Choroid plexus epithelial cell (primary cell): ENCODE measurements around the gene ADCY9.

ENCODE experiments used
- DNase-seq: peaks from one replicate; pipeline ENCODE4 v3.0.0-alpha.2; 2010; ENCODE audit warnings: low read depth
- H3K4me3 ChIP-seq: 2 replicates; pipeline ENCODE4 v1.5.1; 2011; ENCODE audit warnings: low read depth, mild to moderate bottlenecking, control low read depth, low read length, moderate library complexity
- CTCF ChIP-seq: conservative IDR thresholded peaks from 2 replicates; pipeline ENCODE4 v1.5.1; 2011; ENCODE audit warnings: low read depth, mild to moderate bottlenecking, control low read depth, inconsistent platforms, low read length, moderate library complexity

Gene ADCY9

GRCh38 chr16:4103745-4104144 lies 12.5 kb downstream of the ADCY9 start:
- DNase-seq, result no peak
- no peak for TF ChIP-seq CTCF
- no peak overlapping the region for H3K4me3 ChIP-seq

- no peak for DNase-seq
- TF ChIP-seq CTCF, result no peak
- H3K4me3 ChIP-seq, result no peak overlapping the region
Measured at GRCh38 chr16:4101421-4102219, 14.6 kb downstream of the ADCY9 start.

DNA sequence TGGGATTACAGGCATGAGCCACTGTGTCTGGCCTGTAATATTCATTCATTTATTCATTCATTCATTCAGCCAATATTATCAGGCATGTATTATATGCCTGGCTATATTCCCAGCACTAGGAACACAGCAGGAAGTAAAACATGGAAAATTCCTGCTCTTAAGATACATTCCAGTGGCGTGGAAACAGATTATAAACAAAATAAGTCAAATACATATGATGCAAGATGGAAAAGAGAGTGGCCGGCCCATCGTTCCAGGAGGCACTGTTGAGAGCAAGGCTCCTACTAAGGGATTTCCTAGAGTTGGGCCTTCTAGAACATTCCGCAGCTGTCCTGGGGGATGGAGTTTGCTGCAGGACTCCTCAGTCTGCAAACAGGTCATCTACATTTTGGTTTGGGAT lies 17.7 kb downstream of the ADCY9 start:
- DNase-seq, result peak; percentile 30
- no peak for TF ChIP-seq CTCF
- H3K4me3 ChIP-seq, result no peak overlapping the region

- TF ChIP-seq CTCF, result no peak
- H3K4me3 ChIP-seq, result no peak overlapping the region
- peak; percentile 48 for DNase-seq
Measured at GRCh38 chr16:4097826-4098240, 18.4 kb downstream of the ADCY9 start.

DNA sequence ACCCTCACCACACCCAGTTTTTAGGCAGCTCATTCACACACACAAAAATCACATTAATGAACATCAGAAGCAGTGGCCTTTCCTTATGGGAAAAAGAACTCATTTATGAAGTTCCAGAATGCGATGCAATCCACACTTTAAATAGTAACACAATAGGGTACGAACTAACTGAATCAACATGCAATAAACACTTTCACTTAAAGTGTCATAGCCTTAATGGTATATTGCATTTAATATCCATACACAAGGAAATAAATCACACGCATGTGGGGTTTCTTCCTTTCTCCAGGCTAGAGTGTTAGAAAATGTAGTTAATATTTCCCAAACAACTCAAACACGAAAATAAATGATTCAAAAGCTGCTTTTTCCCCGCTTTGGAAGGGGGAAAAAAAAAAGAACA lies 19.7 kb downstream of the ADCY9 start:
- TF ChIP-seq CTCF, result no peak

DNA sequence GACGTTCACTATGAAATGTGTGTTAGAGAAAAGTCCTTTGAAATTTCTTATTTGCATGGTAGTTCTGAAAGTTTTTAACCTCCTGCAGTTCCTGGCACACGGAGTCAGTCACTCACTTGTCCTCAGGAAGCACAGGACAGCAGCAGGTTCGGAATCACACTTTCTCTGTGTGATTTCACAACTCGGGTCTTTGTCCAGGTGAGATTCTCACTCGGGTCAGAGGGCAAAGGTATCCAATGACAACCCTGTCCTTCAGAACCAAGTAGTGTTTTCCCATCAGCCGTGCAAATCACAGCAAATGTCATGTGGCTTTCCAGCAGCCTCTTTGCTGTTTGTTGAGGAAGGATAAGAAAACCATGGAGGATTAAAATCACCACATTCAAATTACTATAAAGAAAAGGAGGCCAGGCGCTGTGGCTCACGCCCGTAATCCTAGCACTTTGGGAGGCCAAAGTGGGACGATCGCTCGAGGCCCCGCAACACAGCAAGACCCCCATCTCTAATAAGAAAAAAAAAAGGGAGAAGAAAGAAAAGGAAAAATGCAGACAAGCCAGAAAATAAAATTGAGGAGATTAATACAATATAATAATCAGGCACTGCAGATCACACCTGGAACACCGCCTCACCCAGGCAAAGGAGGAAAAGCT lies 22.0 kb downstream of the ADCY9 start:
- TF ChIP-seq CTCF, result no peak
- H3K4me3 ChIP-seq, result no peak overlapping the region
- DNase-seq, result no peak

More for the DNA sequence above, 19.7 kb downstream of the ADCY9 start:
- no peak for DNase-seq
- no peak overlapping the region for H3K4me3 ChIP-seq
